ACHN (cell line): ENCODE measurements around the gene TRPM7.

Experiments used
- DNase-seq: peaks from one replicate; pipeline ENCODE4 v3.0.0-alpha.2; 2015
- in situ Hi-C: cut with HindIII; loops from 2 replicates; pipeline ENCODE4 v1.10.0; 2017; ENCODE audit warnings: low sequenced_read_pairs, low pct_ligation_motif_present, low pct_unique_long_range_greater_than_20kb

TRPM7 gene

GRCh38 chr15:50523851-50524251, 162.7 kb downstream of the TRPM7 start:
- DNase-seq: no peak
- in situ Hi-C loops: no loop called here

DNA sequence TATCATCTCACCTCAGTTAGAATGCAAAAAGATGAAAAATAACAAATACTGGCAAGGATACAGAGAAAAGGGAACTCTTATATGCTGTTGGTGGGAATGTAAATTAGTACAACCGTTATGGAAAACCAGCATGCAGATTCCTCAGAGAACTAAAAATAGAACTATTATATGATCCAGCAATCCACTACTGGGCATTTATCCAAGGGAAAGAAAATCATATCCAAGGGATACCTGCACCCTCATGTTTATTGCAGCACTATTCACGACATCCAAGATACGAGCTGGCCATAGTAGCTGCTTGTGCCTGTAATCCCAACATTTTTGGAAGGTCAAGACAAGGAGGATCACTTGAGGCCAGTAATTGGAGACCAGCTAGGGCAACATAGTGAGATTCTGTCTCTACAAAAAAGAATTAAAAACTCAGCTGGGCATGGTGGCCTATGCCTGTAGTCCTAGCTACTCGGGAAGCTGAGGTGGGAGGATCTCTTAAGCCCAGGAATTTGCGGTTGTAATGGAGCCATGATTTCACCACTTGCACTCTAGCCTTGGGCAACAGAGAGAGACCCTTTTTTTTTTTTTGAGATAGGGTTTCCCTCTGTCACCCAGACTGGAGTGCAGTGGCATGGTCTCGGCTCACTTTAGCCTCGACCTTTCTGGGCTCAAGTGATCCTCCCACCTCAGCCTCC, 166.7 kb downstream of the TRPM7 start:
- no peak for DNase-seq
- in situ Hi-C loops: no loop called here

- in situ Hi-C loops: no loop called here
- no peak for DNase-seq
Measured at GRCh38 chr15:50513001-50513400, 173.6 kb downstream of the TRPM7 start.
